Natural killer cell (primary cell): ENCODE measurements around the gene SMAD7. TPM values are rescaled to one million over a fixed set of nuclear protein-coding genes. Genes with fewer than 3 reads are reported as not detected.

Experiments used
- ATAC-seq, 3 donors: fragments of 150-1000 bp in 2 of 3; fragments of 200-7000 bp in 1 of 3; cut with Tn5 transposase; 1 replicate in 1 of 3; 2 replicates in 2 of 3; pipeline ENCODE4 v1.10.0; 2021; ENCODE audit warnings: mild to moderate bottlenecking in 2 of 3, moderate library complexity in 2 of 3
- DNase-seq, 2 donors: peaks; one replicate each; pipeline versions ENCODE4 v3.0.0 to v3.0.0-alpha.2; 2013 to 2021; ENCODE audit warnings: mixed read lengths in 1 of 2
- H3K27ac ChIP-seq: one replicate; pipeline ENCODE4 v1.5.1; 2013; ENCODE audit warnings: mild to moderate bottlenecking, low read length
- H3K27me3 ChIP-seq: one replicate; pipeline ENCODE4 v1.6.1; 2013; ENCODE audit warnings: low read length; ENCODE audit not compliant: control insufficient read depth, insufficient read depth
- H3K36me3 ChIP-seq: one replicate; pipeline ENCODE4 v1.6.1; 2013; ENCODE audit warnings: low read length; ENCODE audit not compliant: control insufficient read depth, insufficient read depth
- H3K4me1 ChIP-seq: one replicate; pipeline ENCODE4 v1.6.1; 2013; ENCODE audit warnings: low read length; ENCODE audit not compliant: control insufficient read depth, insufficient read depth
- H3K4me3 ChIP-seq: one replicate; pipeline ENCODE4 v1.5.1; 2013; ENCODE audit warnings: low read length
- H3K9me3 ChIP-seq: one replicate; pipeline ENCODE4 v1.6.1; 2013; ENCODE audit warnings: low read length; ENCODE audit not compliant: control insufficient read depth, insufficient read depth
- H3K27ac Mint-ChIP-seq, 2 donors: one replicate each; pipeline ENCODE4 v1.8.0; 2022; ENCODE audit warnings: mild to moderate bottlenecking in 2 of 2, mixed read lengths in 2 of 2, moderate library complexity in 1 of 2
- H3K27me3 Mint-ChIP-seq, 2 donors: one replicate each; pipeline ENCODE4 v1.8.0; 2022; ENCODE audit warnings: low read depth in 2 of 2, mixed read lengths in 2 of 2
- H3K36me3 Mint-ChIP-seq: one replicate; pipeline ENCODE4 v1.8.0; 2022; ENCODE audit warnings: mixed read lengths
- H3K4me1 Mint-ChIP-seq, 2 donors: one replicate each; pipeline ENCODE4 v1.8.0; 2022; ENCODE audit warnings: mixed read lengths in 2 of 2
- H3K4me3 Mint-ChIP-seq: one replicate; pipeline ENCODE4 v1.8.0; 2022; ENCODE audit warnings: mild to moderate bottlenecking, moderate library complexity, mixed read lengths
- H3K9me3 Mint-ChIP-seq, 2 donors: one replicate each; pipeline ENCODE4 v1.8.0; 2022; ENCODE audit warnings: mixed read lengths in 2 of 2
- CTCF ChIP-seq: fragments of 200-600 bp; IDR thresholded peaks from one replicate; pipeline ENCODE4 v1.8.0; 2022; ENCODE audit warnings: antibody characterized with exemption
- WGBS: methylation state at CpG from one replicate; pipeline ENCODE4 v1.1.7; 2013; ENCODE audit warnings: missing lambda C conversion rate; ENCODE audit not compliant: insufficient coverage; 5-methylcytosine and 5-hydroxymethylcytosine counted together
- intact Hi-C: fragments of 100-400 bp; cut with micrococcal nuclease; formaldehyde crosslinking; loops from one replicate; pipeline ENCODE4 v1.14.2; 2022
- total RNA-seq, 4 donors: library from RNA; stranded (reverse); fragments of 120-200 nt in 1 of 4; gene quantifications; one replicate each; pipeline versions ENCODE4 v1.2.3 to v1.2.4, GENCODE V29; 2013 to 2022

The SMAD7 gene
- total RNA-seq, 3 donors from 2014 or later (not counting 1 experiment from before 2014, with no cell fraction given): 127 to 204 (median 182) TPM

DNA sequence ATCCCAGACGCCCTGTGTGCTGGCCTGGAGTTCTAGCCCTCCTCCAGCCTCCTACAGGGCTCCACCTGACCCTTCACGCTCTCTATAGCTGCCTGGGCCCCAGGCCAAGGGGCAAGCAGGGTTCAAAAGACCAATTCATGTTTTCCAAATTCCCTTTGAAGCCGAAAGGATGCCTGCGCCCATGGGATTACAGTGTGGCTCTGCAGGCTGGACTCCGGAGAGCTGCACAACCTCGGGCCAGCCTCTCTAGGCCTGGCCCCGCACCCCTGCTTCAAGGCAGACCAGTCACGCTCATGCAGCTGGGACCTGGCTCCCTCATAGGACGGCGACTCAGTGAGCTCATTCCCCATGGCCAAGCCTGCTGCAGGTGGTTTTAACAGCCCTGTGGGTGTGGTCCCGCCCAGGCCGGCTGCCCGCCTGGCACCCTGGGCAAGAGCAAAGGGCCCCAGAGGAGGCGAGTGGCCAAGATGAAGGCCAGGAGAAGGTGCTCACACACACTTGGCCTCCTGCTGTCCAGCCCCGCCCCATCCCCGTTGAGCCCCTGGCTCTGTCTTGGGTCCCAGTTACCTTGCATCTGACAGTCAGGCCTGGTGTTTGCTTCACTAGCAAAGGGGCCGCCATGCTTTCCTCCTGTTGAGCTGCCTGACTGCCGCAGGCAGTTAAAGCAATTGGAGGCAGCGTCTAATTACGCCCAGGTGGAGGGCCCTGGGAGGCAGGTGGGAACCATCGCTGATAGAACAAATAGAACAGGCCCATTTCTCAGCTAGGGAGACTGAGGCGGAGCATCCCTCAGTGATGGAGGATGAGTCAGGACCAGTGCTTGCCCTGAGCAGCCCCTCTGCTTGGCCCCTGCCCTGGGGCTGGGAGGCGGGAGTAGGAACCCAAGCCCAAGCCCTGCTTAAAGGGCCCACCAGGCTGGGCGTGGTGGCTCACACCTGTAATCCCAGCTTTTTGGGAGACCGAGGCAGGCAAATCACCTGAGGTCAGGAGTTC is 56.9 kb downstream of the SMAD7 start:
- peak overlapping the region in 1 of 2 donors; percentile 29 for H3K27ac Mint-ChIP-seq
- H3K4me1 Mint-ChIP-seq: peaks cover 26 to 40% of the 10 kb centered on the region in 2 donors
- H3K36me3 Mint-ChIP-seq: no peaks in the 10 kb centered on the region
- no peak for TF ChIP-seq CTCF
- H3K4me3 ChIP-seq: no peak overlapping the region
- ATAC-seq (peak in 1 of 3 donors; percentile 30), DNase-seq (no peak)
- no peaks in the 10 kb centered on the region for H3K27me3 Mint-ChIP-seq
- no peak overlapping the region for H3K4me3 Mint-ChIP-seq
- 86% methylated on average over 25 of the region's 25 CpGs for whole genome bisulfite sequencing
- H3K36me3 ChIP-seq: no peaks in the 10 kb centered on the region
- no peaks in the 10 kb centered on the region for H3K9me3 ChIP-seq
- no peak overlapping the region for H3K27ac ChIP-seq
- intact Hi-C loops: no loop called here
- no peaks in the 10 kb centered on the region for H3K9me3 Mint-ChIP-seq
- H3K27me3 ChIP-seq: no peaks in the 10 kb centered on the region
- H3K4me1 ChIP-seq: peaks cover 28% of the 10 kb centered on the region

- H3K27ac ChIP-seq: no peak overlapping the region
- peaks cover 28% of the 10 kb centered on the region for H3K4me1 ChIP-seq
- no peaks in the 10 kb centered on the region for H3K36me3 ChIP-seq
- no peaks in the 10 kb centered on the region for H3K9me3 ChIP-seq
- ATAC-seq: no peak
- Mint-ChIP-seq H3K4me3 (no peak overlapping the region), H3K27me3 (no peaks in the 10 kb centered on the region), H3K36me3 (no peaks in the 10 kb centered on the region), H3K4me1 (peaks cover 26 to 40% of the 10 kb centered on the region in 2 donors), H3K27ac (peak overlapping the region in 1 of 2 donors; percentile 29), H3K9me3 (no peaks in the 10 kb centered on the region)
- DNase-seq: no peak
- no peak for TF ChIP-seq CTCF
- no peaks in the 10 kb centered on the region for H3K27me3 ChIP-seq
- WGBS: 91% methylated on average over 14 of the region's 14 CpGs
- intact Hi-C loops: no loop called here
- H3K4me3 ChIP-seq: no peak overlapping the region
Observed at GRCh38 chr18:48893061-48893607, 57.6 kb downstream of the SMAD7 start.

GRCh38 chr18:48892146-48892855 is 58.5 kb downstream of the SMAD7 start:
- Mint-ChIP-seq H3K4me3 (no peak overlapping the region), H3K9me3 (no peaks in the 10 kb centered on the region), H3K27me3 (no peaks in the 10 kb centered on the region), H3K36me3 (no peaks in the 10 kb centered on the region), H3K4me1 (peaks cover 26 to 37% of the 10 kb centered on the region in 2 donors), H3K27ac (no peak overlapping the region)
- DNase-seq: no peak
- intact Hi-C loops: no loop called here
- no peak overlapping the region for H3K27ac ChIP-seq
- no peak overlapping the region for H3K4me3 ChIP-seq
- no peak for ATAC-seq
- no peaks in the 10 kb centered on the region for H3K36me3 ChIP-seq
- no peaks in the 10 kb centered on the region for H3K9me3 ChIP-seq
- H3K4me1 ChIP-seq: peaks cover 24% of the 10 kb centered on the region
- 95% methylated on average over 22 of the region's 22 CpGs for WGBS
- TF ChIP-seq CTCF: no peak
- H3K27me3 ChIP-seq: no peaks in the 10 kb centered on the region
